Measurements from ENCODE around the gene TANC1. TPM values are rescaled to one million over a fixed set of nuclear protein-coding genes. Genes with fewer than 3 reads are reported as not detected.
A peak's percentile ranks its signal among the peaks of the same experiment; 100 is the strongest.

Gene TANC1
- total and polyA plus RNA-seq, 2 of the 4 experiments (the other 2 are of a cell fraction) = 10.2 to 12.9 TPM

GRCh38 chr2:159225025-159226016 lies 256.9 kb downstream of the TANC1 start (continued):
- TF ChIP-seq MAZ (IDR thresholded peaks at IDR 0.05; ENCODE audit: borderline replicate concordance, low read depth, low read length) = no peak

GRCh38 chr2:159226059-159226461 lies 257.6 kb downstream of the TANC1 start:
- no peak overlapping the region for H3K4me2 ChIP-seq (ENCODE audit: low read depth, low read length)
- no peaks in the 10 kb centered on the region for H3K27me3 ChIP-seq (ENCODE audit: control insufficient read depth, insufficient read depth, low read length)
- no peaks in the 10 kb centered on the region for H3K4me1 ChIP-seq (ENCODE audit: control insufficient read depth, insufficient read depth, low read length)
- H3K14ac ChIP-seq (replicated peaks; ENCODE audit: low read depth, low read length) = no peak overlapping the region
- no peak overlapping the region for H3K4me3 ChIP-seq (ENCODE audit: insufficient read depth, low read depth, low read length)
- H3K79me1 ChIP-seq (ENCODE audit: low read depth in 1 of 2, low read length in 2 of 2) = no peaks in the 10 kb centered on the region; a peak in 1 of 4 replicates
- ATAC-seq (ENCODE audit: low read depth) (peak; percentile 29; the same call in 1 of the 2 replicates), DNase-seq (peak; percentile 52)
- no TSS peak for BruUV-seq (replicated peaks)
- no peak overlapping the region for H2BK15ac ChIP-seq (ENCODE audit: low read depth, low read length)
- in situ Hi-C loops (cut with MboI; ENCODE audit: low sequenced_read_pairs) (no loop called here), intact Hi-C loops (cut with micrococcal nuclease) (no loop called here), dilution Hi-C loops (cut with HindIII; ENCODE audit: low sequenced_read_pairs, unreplicated experiment) (no loop called here)
- no peaks in the 10 kb centered on the region; the same call in 1 of the 2 replicates for H4K20me1 ChIP-seq (ENCODE audit: insufficient read depth, low read length)
- POLR2A ChIA-PET (ENCODE audit: unreplicated experiment) = no interaction called here
- no peak overlapping the region for H2AFZ ChIP-seq (replicated peaks; ENCODE audit: low read length, poor library complexity)
- WGBS, 2 experiments (ENCODE audit: extremely low coverage in 2 of 2, insufficient read length in 1 of 2) = no CpG with 5 or more reads among the region's 5 CpGs
- no peak overlapping the region for H4K8ac ChIP-seq (ENCODE audit: low read depth in 2 of 2, low read length in 2 of 2)
- no peak overlapping the region for H3K4ac ChIP-seq (ENCODE audit: low read depth, low read length)
- no peak overlapping the region for H2AK9ac ChIP-seq (replicated peaks; ENCODE audit: low read depth, low read length, poor library complexity)
- H2AK5ac ChIP-seq (ENCODE audit: low read depth, low read length) = no peak overlapping the region
- no peak overlapping the region for H4K91ac ChIP-seq (ENCODE audit: insufficient read depth, low read depth, low read length)
- no peak overlapping the region for H2BK120ac ChIP-seq (ENCODE audit: low read depth, low read length)
- H3K56ac ChIP-seq (ENCODE audit: extremely low read depth, insufficient read depth, low read length) = no peak overlapping the region
- no peaks in the 10 kb centered on the region for H3K9me3 ChIP-seq (ENCODE audit: control insufficient read depth, insufficient read depth, low read length)
- CTCF ChIA-PET = interaction anchor here (1.3 kb wide), 1 partner anchor 9 kb away, joined by 3 read pairs; no protein-coding TSS in a partner anchor
- H3K36me3 ChIP-seq (ENCODE audit: control insufficient read depth, insufficient read depth, low read length) = peaks cover 62% of the 10 kb centered on the region
- TF ChIP-seq CEBPB (IDR thresholded peaks at IDR 0.05; ENCODE audit: low read depth, low read length) (no peak), CHD1 (IDR thresholded peaks at IDR 0.05; ENCODE audit: low read depth, low read length) (no peak), RCOR1 (IDR thresholded peaks at IDR 0.05; ENCODE audit: insufficient replicate concordance, low read length) (no peak), SMC3 (IDR thresholded peaks at IDR 0.05; ENCODE audit: low read depth, low read length) (no peak)
- TF ChIP-seq, protein P1, sequence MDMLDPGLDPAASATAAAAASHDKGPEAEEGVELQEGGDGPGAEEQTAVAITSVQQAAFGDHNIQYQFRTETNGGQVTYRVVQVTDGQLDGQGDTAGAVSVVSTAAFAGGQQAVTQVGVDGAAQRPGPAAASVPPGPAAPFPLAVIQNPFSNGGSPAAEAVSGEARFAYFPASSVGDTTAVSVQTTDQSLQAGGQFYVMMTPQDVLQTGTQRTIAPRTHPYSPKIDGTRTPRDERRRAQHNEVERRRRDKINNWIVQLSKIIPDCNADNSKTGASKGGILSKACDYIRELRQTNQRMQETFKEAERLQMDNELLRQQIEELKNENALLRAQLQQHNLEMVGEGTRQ (IDR thresholded peaks at IDR 0.05; ENCODE audit: low read depth, low read length) = no peak
- no peak overlapping the region for H2BK5ac ChIP-seq (ENCODE audit: low read depth, low read length, poor library complexity, severe bottlenecking)
- no peak overlapping the region for H4K5ac ChIP-seq (ENCODE audit: low read depth, low read length)
- H3K23ac ChIP-seq (ENCODE audit: low read depth, low read length) = no peak overlapping the region
- H3K9ac ChIP-seq (ENCODE audit: low read depth, low read length) = no peak overlapping the region
- H2BK20ac ChIP-seq (ENCODE audit: low read depth, low read length) = no peak overlapping the region
- H3K9me1 ChIP-seq (ENCODE audit: insufficient read depth, low read length) = peaks cover 5% of the 10 kb centered on the region; the same call in 1 of the 2 replicates
- no peak overlapping the region for H3K18ac ChIP-seq (ENCODE audit: low read depth, low read length)
- H3K27ac ChIP-seq (ENCODE audit: insufficient read depth, low read length) = no peak overlapping the region

Measured in IMR-90 (cell line).